ENCODE measurements around the gene ORAI2.

The ORAI2 gene

GRCh38 chr7:102431617-102432298 is 1.6 kb upstream of the ORAI2 start:
- H3K4me3 ChIP-seq (replicated peaks in 1 of 2; ENCODE audit: low read depth in 2 of 2, low read length in 2 of 2) = no peak overlapping the region
- TF ChIP-seq CTCF (IDR thresholded peaks at IDR 0.05; ENCODE audit: low read depth, low read length) = no peak
- DNase-seq (ENCODE audit: low read depth in 2 of 2) = no peak

DNA sequence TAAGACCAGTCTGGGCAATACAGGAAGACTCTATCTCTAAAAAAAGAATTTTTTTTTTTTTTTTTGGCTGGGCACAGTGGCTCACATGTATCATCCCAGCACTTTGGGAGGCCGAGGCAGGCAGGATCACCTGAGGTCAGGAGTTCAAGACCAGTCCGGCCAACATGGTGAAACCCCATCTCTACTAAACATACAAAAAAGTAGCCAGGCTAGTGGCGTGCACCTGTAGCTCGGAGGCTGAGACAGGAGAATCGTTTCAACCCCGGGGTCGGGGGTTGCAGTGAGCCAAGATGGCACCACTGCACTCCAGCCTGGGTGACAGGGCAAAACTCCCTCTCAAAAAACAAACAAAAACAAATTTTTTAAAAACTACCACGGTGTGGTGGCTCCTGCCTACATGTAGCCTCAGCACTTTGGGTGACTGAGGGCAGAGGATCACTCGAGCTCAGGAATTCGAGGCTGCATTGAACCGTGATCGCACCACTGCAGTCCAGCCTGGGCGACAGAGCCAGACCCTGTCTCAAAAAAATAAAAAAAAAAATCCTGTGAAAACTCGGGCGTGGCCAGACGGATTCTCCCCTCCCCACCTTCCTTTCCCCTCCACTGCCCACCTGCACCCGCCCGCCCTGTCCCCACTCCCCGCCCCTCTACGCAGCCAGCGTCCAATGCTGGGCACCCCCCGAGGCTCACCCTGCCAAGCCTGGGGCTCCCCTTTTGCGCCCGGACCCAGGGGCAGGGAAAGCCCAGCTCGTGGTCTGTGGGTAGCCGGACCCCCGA is 745 bp upstream of the ORAI2 start:
- TF ChIP-seq CTCF (IDR thresholded peaks at IDR 0.05; ENCODE audit: low read depth, low read length) = no peak
- peak overlapping the region; percentile 73 to 75 for H3K4me3 ChIP-seq (replicated peaks in 1 of 2; ENCODE audit: low read depth in 2 of 2, low read length in 2 of 2)
- no peak for DNase-seq (ENCODE audit: low read depth in 2 of 2)

- peak overlapping the region; percentile 70 to 73 for H3K4me3 ChIP-seq (replicated peaks in 1 of 2; ENCODE audit: low read depth in 2 of 2, low read length in 2 of 2)
- peak; percentile 44 for DNase-seq (ENCODE audit: low read depth in 2 of 2)
- TF ChIP-seq CTCF (IDR thresholded peaks at IDR 0.05; ENCODE audit: low read depth, low read length) = no peak
Observed at GRCh38 chr7:102434039-102434486, 688 bp downstream of the ORAI2 start.

DNA sequence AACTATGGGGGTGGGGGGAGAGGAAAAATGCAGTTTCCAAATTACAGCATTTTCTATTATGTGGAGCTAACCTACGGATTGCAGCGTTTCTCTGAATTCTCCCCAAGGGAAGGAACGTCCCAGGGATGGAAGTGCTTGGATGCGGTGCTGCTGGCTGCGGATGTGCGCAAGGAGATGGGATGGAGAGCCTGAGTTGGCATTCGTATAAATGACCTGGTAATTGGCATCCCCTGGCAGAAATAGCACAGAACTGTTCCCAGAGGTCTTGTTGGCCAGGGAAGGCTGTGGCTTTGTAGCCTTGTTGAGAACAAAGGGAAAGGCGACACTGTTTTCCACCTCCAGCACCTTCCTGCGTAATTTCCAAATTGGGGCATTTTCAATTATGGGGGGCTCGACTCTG is 2.7 kb downstream of the ORAI2 start:
- H3K4me3 ChIP-seq (replicated peaks in 1 of 2; ENCODE audit: low read depth in 2 of 2, low read length in 2 of 2) = no peak overlapping the region
- DNase-seq (ENCODE audit: low read depth in 2 of 2) = no peak
- no peak for TF ChIP-seq CTCF (IDR thresholded peaks at IDR 0.05; ENCODE audit: low read depth, low read length)

- H3K4me3 ChIP-seq (replicated peaks in 1 of 2; ENCODE audit: low read depth in 2 of 2, low read length in 2 of 2) = no peak overlapping the region
- DNase-seq (ENCODE audit: low read depth in 2 of 2) = peak; percentile 75 to 84
- peak; percentile 5 for TF ChIP-seq CTCF (IDR thresholded peaks at IDR 0.05; ENCODE audit: low read depth, low read length)
Observed at GRCh38 chr7:102439963-102440795, 6.8 kb downstream of the ORAI2 start.

GRCh38 chr7:102444961-102445673 is 11.7 kb downstream of the ORAI2 start:
- DNase-seq (ENCODE audit: low read depth in 2 of 2) = no peak
- TF ChIP-seq CTCF (IDR thresholded peaks at IDR 0.05; ENCODE audit: low read depth, low read length) = no peak
- no peak overlapping the region for H3K4me3 ChIP-seq (replicated peaks in 1 of 2; ENCODE audit: low read depth in 2 of 2, low read length in 2 of 2)
